Kidney epithelial cell (primary cell): Measurements from ENCODE around the gene AGPAT3. TPM values are rescaled to one million over a fixed set of nuclear protein-coding genes. Genes with fewer than 3 reads are reported as not detected.

ENCODE experiments used
- DNase-seq: peaks from one replicate; pipeline ENCODE4 v3.0.0-alpha.2; 2010; ENCODE audit warnings: low read depth
- H3K27me3 ChIP-seq: 2 replicates; pipeline ENCODE4 v1.6.0; 2011; ENCODE audit warnings: low read length; ENCODE audit not compliant: control insufficient read depth, insufficient read depth
- H3K36me3 ChIP-seq: 2 replicates; pipeline ENCODE4 v1.5.1; 2011; ENCODE audit warnings: low read length; ENCODE audit not compliant: control insufficient read depth, insufficient read depth
- H3K4me3 ChIP-seq: 2 replicates; pipeline ENCODE4 v1.5.1; 2011; ENCODE audit warnings: low read depth, mild to moderate bottlenecking, control low read depth, low read length
- total RNA-seq: library from RNA; depleted of rRNA; stranded (reverse); fragments of >200 nt; gene quantifications from 2 replicates; pipeline ENCODE4 v1.2.3, GENCODE V29; 2015
- TF ChIP-seq, protein P1 (sequence below): IDR thresholded peaks from 2 replicates; pipeline ENCODE4 v1.5.1; 2011; ENCODE audit warnings: mild to moderate bottlenecking, moderate library complexity, low read length, control low read depth, inconsistent platforms; ENCODE audit not compliant: insufficient read depth, poor library complexity, severe bottlenecking

The AGPAT3 gene
- total RNA-seq, 1 donor from 2014 or later, result 62.3 TPM

DNA sequence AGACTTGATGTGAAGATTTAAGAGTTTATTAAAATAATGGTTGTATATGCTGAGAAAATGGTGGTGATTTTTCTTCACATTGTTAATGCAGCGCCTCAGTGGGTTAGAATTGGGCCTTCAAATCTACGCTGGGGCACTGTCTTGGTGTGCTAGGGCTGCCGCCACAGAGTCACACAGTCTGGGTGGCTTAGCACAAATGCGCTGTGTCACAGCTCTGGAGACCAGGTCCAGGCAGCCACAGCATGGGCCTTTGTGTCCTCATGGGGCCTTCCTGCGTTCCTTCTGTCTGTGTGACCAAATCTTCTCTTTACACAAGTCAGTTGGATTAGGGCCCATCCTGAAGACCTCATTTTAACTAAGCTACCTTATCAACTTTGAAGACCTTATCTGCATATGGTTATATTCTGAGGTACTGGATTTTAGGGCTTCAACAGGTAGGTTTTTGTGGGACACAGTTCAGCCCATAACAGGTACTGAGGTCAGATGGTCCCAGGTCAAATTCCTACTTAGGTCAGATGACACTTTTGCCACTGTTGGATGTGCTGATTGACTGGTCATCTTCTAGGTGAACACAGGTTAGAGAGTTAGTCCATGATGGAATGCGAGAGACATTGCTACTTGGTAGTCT is 164.6 kb downstream of the AGPAT3 start:
- TF ChIP-seq, protein P1, sequence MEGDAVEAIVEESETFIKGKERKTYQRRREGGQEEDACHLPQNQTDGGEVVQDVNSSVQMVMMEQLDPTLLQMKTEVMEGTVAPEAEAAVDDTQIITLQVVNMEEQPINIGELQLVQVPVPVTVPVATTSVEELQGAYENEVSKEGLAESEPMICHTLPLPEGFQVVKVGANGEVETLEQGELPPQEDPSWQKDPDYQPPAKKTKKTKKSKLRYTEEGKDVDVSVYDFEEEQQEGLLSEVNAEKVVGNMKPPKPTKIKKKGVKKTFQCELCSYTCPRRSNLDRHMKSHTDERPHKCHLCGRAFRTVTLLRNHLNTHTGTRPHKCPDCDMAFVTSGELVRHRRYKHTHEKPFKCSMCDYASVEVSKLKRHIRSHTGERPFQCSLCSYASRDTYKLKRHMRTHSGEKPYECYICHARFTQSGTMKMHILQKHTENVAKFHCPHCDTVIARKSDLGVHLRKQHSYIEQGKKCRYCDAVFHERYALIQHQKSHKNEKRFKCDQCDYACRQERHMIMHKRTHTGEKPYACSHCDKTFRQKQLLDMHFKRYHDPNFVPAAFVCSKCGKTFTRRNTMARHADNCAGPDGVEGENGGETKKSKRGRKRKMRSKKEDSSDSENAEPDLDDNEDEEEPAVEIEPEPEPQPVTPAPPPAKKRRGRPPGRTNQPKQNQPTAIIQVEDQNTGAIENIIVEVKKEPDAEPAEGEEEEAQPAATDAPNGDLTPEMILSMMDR, result no peak
- no peak overlapping the region for H3K4me3 ChIP-seq
- no peak for DNase-seq
- no peaks in the 10 kb centered on the region for H3K27me3 ChIP-seq
- H3K36me3 ChIP-seq, result peaks cover 1% of the 10 kb centered on the region

GRCh38 chr21:44035244-44035643 is 170.2 kb downstream of the AGPAT3 start:
- TF ChIP-seq, protein P1, result no peak
- Histone ChIP-seq H3K4me3 (no peak overlapping the region), H3K36me3 (peaks cover 4% of the 10 kb centered on the region), H3K27me3 (no peaks in the 10 kb centered on the region)
- DNase-seq, result no peak

Other genes with a start within 250 kb of the AGPAT3 start
- 3.4 and 3.5 TPM in 2 replicates for gene HSF2BP, start 205.7 kb upstream of the AGPAT3 start, total RNA-seq
- gene RRP1B, start 205.7 kb upstream of the AGPAT3 start, total RNA-seq, result 44.7 and 47.4 TPM in 2 replicates
- 183 and 188 TPM in 2 replicates for gene PDXK, start 146.1 kb upstream of the AGPAT3 start, total RNA-seq
- gene CSTB, start 88.9 kb upstream of the AGPAT3 start, total RNA-seq, result 27.9 and 28.4 TPM in 2 replicates
- gene RRP1, start 75.6 kb upstream of the AGPAT3 start, total RNA-seq, result 31.9 and 38.5 TPM in 2 replicates
- gene TRAPPC10, start 147.1 kb downstream of the AGPAT3 start, total RNA-seq, result 30.9 and 35.0 TPM in 2 replicates
- 8.6 and 9.5 TPM in 2 replicates for gene PWP2, start 242.2 kb downstream of the AGPAT3 start, total RNA-seq